HG03060 (cell line): ENCODE measurements around the gene FBXO45.
"Not testable (repeated sequence)": the region's sequence is repeated elsewhere in the genome, so short reads cannot be mapped to it uniquely, and the experiment has no call there.

Experiments
- ATAC-seq: cut with Tn5 transposase; IDR thresholded peaks from one replicate; pipeline ENCODE4 v1.9.1; 2021; ENCODE audit warnings: low read depth, moderate number of reproducible peaks; ENCODE audit not compliant: unreplicated experiment

FBXO45 gene

GRCh38 chr3:196568246-196569002 lies at the start of gene FBXO45, which contains the start of gene WDR53:
Gene FBXO45 (plus strand): TSS chr3:196568660. CDS start chr3:196568985, 325 bp downstream.
Gene WDR53 (minus strand): TSS chr3:196568554. CDS start chr3:196561475, 7,079 bp downstream.
- peak; percentile 88 for ATAC-seq

- no peak for ATAC-seq
These were observed 49.3 kb upstream of the FBXO45 start for GRCh38 chr3:196518966-196519717.

GRCh38 chr3:196519718-196520082 lies 48.8 kb upstream of the FBXO45 start:
- no peak for ATAC-seq

GRCh38 chr3:196521291-196521690 lies 47.2 kb upstream of the FBXO45 start:
- not testable (repeated sequence) for ATAC-seq

- ATAC-seq = no peak
These were observed 44.6 kb upstream of the FBXO45 start for GRCh38 chr3:196523841-196524240.

GRCh38 chr3:196524527-196524926 lies 43.9 kb upstream of the FBXO45 start:
- no peak for ATAC-seq

GRCh38 chr3:196525141-196525540 lies 43.3 kb upstream of the FBXO45 start:
- no peak for ATAC-seq

GRCh38 chr3:196528639-196529233 lies 39.7 kb upstream of the FBXO45 start:
- ATAC-seq = no peak

GRCh38 chr3:196531418-196531817 lies 37.0 kb upstream of the FBXO45 start:
- ATAC-seq = no peak

GRCh38 chr3:196533260-196533681 lies 35.2 kb upstream of the FBXO45 start:
- ATAC-seq = no peak

- ATAC-seq = no peak
These were observed 31.0 kb upstream of the FBXO45 start for GRCh38 chr3:196537319-196537984.

- no peak for ATAC-seq
These were observed 26.6 kb upstream of the FBXO45 start for GRCh38 chr3:196541684-196542445.

- ATAC-seq = no peak
These were observed 23.9 kb upstream of the FBXO45 start for GRCh38 chr3:196544491-196544992.

- ATAC-seq = no peak
These were observed 21.9 kb upstream of the FBXO45 start for GRCh38 chr3:196546537-196546936.

GRCh38 chr3:196547067-196547466 lies 21.4 kb upstream of the FBXO45 start:
- no peak for ATAC-seq

- ATAC-seq = not testable (repeated sequence)
These were observed 19.1 kb upstream of the FBXO45 start for GRCh38 chr3:196549312-196549711.

- not testable (repeated sequence) for ATAC-seq
These were observed 18.3 kb upstream of the FBXO45 start for GRCh38 chr3:196550172-196550571.

- ATAC-seq = no peak
These were observed 16.2 kb upstream of the FBXO45 start for GRCh38 chr3:196552253-196552652.

- ATAC-seq = no peak
These were observed 14.9 kb upstream of the FBXO45 start for GRCh38 chr3:196553551-196553950.

GRCh38 chr3:196554205-196554604 lies 14.3 kb upstream of the FBXO45 start:
- ATAC-seq = no peak
